ENCODE data around the gene CGB8. TPM values are rescaled to one million over a fixed set of nuclear protein-coding genes. Genes with fewer than 3 reads are reported as not detected.
A peak's percentile ranks its signal among the peaks of the same experiment; 100 is the strongest.
"Not testable (repeated sequence)": the region's sequence is repeated elsewhere in the genome, so short reads cannot be mapped to it uniquely, and the experiment has no call there.

Gene CGB8
- total RNA-seq, 1 donor from 2014 or later: not detected

GRCh38 chr19:49018388-49019241 lies 30.3 kb downstream of the CGB8 start:
- H3K4me3 Mint-ChIP-seq: peak overlapping the region; percentile 84
- peaks cover 20% of the 10 kb centered on the region for H3K4me1 Mint-ChIP-seq (ENCODE audit: low read depth)
- not testable (repeated sequence) for H3K9me3 Mint-ChIP-seq; DNase-seq (ENCODE audit: low spot score)
- H3K36me3 Mint-ChIP-seq (ENCODE audit: low read depth): peaks cover 14% of the 10 kb centered on the region
- intact Hi-C loops (cut with micrococcal nuclease): loop anchor here (1.0 to 2.0 kb wide), 2 partner anchors 25 to 38 kb away; partner anchors contain the start of genes CGB7, GYS1 and RUVBL2
- H3K27me3 Mint-ChIP-seq (ENCODE audit: insufficient read depth): peaks cover 20% of the 10 kb centered on the region
- peak overlapping the region; percentile 44 for H3K27ac Mint-ChIP-seq

DNA sequence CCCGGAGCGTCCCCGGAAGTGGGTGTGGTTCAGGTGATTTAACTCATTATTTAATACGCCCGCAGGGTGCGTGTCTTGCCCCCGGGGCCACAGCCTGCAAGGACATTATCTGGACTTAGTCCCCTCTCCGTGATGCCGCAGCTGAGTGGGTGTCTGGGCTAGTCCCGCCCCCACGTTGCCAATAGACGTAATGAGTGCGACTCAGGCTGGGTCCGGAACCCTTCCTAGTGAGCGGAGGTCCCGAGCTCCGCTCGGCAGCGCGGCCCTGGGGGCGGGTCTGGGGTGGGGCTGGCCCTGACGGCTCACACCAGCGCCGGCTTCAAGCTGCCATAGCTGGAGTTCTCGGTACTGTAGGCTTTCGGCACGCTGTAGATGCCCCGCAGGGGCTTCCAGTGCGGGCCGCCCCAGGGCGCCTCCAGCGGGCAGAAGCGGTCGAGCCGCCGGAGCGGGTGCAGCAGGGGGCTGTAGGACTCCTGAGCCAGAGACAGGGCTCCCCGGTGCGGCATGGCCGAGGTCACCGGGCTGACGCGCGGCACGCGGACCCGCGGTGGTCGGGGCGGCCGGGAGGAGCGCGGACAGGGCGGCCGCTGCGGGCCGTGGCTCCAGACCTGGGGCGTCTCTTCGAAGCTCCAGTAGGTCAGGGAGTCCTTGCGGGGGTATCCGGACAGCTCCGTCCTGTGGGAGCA lies 31.1 kb downstream of the CGB8 start:
- intact Hi-C loops (cut with micrococcal nuclease): loop anchor here (2.0 kb wide), 1 partner anchor 39 kb away; the partner anchor contains the start of gene CGB7
- Mint-ChIP-seq H3K9me3 (no peaks in the 10 kb centered on the region), H3K4me1 (ENCODE audit: low read depth) (peaks cover 20% of the 10 kb centered on the region), H3K4me3 (peak overlapping the region; percentile 84), H3K36me3 (ENCODE audit: low read depth) (peaks cover 14% of the 10 kb centered on the region), H3K27me3 (ENCODE audit: insufficient read depth) (peaks cover 20% of the 10 kb centered on the region), H3K27ac (no peak overlapping the region)
- peak; percentile 49 for DNase-seq (ENCODE audit: low spot score)

DNA sequence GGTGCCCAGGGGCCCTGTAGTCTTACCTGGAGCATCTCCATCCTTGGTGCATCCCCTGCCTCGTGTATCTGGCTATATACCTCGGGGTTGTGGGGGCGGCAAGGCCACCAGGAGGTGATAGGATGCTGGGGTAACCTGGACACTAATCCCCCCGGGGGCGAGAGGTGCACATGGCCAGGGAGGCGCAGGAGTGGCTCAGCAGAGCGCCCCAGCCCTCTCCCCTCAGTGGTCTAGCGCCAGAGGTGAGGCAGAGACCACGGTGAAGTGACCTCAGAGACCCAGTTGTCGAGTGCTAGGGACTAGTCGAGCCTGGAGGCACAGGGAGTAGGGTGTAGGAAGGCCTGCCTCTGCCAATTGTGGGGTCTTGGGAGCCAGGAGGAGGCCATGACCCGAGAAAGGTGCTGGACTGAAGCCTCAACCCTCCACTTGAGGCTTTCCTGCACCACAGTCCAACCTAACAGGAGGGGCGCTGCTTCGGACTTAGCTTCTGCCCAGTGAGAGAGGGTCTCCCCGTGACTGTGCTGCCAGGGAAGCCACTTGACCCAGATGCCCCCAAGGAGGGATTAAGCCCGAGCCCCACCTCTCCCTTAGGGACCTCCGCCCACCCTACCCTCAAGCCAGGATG lies 31.8 kb downstream of the CGB8 start, which contains the start of gene LHB:
Gene LHB, minus strand, starts transcription at position 51 of the 625 bp plus-strand sequence. Its CDS starts 10 bp downstream, at position 41.
- Mint-ChIP-seq H3K4me3 (peak within 1 kb of the TSS; percentile 19), H3K27ac (no peak within 1 kb of the TSS), H3K27me3 (ENCODE audit: insufficient read depth) (peaks cover 20% of the 10 kb centered on the region), H3K9me3 (no peaks in the 10 kb centered on the region), H3K36me3 (ENCODE audit: low read depth) (peaks cover 14% of the 10 kb centered on the region), H3K4me1 (ENCODE audit: low read depth) (peaks cover 20% of the 10 kb centered on the region)
- intact Hi-C loops (cut with micrococcal nuclease): no loop called here
- no peak for DNase-seq (ENCODE audit: low spot score)

DNA sequence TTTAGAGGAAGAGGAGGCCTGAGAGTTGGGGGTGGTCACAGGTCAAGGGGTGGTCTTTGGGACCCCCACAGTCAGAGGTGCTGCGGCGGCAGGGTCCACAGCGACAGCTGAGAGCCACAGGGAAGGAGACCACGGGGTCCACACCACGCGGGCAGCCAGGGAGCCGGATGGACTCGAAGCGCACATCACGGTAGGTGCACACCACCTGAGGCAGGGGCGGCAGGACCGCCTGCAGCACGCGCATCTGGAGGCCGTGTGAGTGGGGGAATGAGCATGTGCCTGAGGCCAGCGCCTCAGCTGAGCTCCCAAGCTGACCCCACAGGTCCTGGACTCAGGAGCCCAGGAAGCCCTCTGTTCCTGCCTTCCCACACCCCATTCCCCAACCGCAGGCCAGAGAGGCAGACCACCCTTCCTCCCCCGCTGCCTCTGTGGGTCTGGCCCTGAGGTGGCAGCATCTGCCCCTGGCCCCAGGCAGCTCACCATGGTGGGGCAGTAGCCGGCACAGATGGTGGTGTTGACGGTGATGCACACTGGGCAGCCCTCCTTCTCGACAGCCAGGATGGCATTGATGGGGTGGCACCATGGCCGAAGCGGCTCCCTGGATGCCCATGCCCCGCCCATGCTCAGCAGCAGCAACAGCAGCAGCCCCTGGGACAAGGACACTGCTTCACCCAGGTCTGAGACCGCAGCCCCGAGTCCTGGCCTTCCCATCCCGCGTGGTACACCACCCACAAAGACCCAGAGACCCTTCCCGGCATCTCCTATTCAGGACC lies 32.7 kb downstream of the CGB8 start:
- Mint-ChIP-seq H3K27ac (no peak overlapping the region), H3K4me1 (ENCODE audit: low read depth) (peaks cover 16% of the 10 kb centered on the region), H3K36me3 (ENCODE audit: low read depth) (peaks cover 16% of the 10 kb centered on the region), H3K27me3 (ENCODE audit: insufficient read depth) (peaks cover 17% of the 10 kb centered on the region), H3K9me3 (no peaks in the 10 kb centered on the region), H3K4me3 (no peak overlapping the region)
- no peak for DNase-seq (ENCODE audit: low spot score)
- intact Hi-C loops (cut with micrococcal nuclease): no loop called here

GRCh38 chr19:49014870-49015255 lies 34.0 kb downstream of the CGB8 start:
- Mint-ChIP-seq H3K4me3 (no peak overlapping the region), H3K4me1 (ENCODE audit: low read depth) (peaks cover 10% of the 10 kb centered on the region), H3K27me3 (ENCODE audit: insufficient read depth) (peaks cover 6% of the 10 kb centered on the region), H3K9me3 (no peaks in the 10 kb centered on the region), H3K27ac (no peak overlapping the region), H3K36me3 (ENCODE audit: low read depth) (peaks cover 25% of the 10 kb centered on the region)
- intact Hi-C loops (cut with micrococcal nuclease): no loop called here
- DNase-seq (ENCODE audit: low spot score): no peak

DNA sequence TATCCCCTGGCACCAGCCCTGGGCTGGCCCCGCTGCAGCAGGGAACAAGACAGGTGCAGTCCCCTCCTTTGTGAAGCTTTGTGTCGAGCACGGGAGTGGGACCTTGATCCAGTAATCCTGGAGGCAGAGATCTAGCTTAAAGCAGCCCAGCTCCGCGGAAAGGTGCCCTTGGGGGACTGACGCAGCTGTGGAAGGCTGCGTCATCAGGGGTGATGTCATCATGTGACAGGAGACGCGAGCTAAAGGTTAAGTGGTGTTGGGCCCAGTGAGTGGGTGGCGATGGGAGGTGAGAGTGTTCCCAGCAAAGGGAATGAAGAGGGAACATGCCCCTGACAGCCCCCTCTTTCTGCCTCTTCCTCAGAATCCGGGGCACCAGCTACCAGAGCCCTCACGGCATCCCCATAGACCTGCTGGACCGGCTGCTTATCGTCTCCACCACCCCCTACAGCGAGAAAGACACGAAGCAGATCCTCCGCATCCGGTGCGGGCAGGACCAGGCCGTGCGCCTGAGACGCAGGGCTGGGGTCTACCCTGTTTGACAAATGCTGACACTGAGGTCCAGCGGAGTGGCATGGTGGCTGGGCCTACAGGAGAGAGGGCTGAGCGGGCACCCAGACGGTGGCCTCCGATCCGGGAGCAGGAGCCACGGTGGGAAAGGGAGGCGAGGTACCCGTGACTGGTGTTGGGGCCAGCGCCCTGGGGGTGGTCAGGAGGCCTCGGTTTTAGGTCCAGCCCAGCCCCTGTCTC lies 34.6 kb downstream of the CGB8 start:
- Mint-ChIP-seq H3K36me3 (ENCODE audit: low read depth) (peaks cover 25% of the 10 kb centered on the region), H3K27ac (no peak overlapping the region), H3K4me1 (ENCODE audit: low read depth) (peaks cover 8% of the 10 kb centered on the region), H3K9me3 (no peaks in the 10 kb centered on the region), H3K27me3 (ENCODE audit: insufficient read depth) (peaks cover 5% of the 10 kb centered on the region), H3K4me3 (no peak overlapping the region)
- intact Hi-C loops (cut with micrococcal nuclease): no loop called here
- no peak for DNase-seq (ENCODE audit: low spot score)

- Mint-ChIP-seq H3K9me3 (no peaks in the 10 kb centered on the region), H3K27me3 (ENCODE audit: insufficient read depth) (no peaks in the 10 kb centered on the region), H3K36me3 (ENCODE audit: low read depth) (peaks cover 30% of the 10 kb centered on the region), H3K4me3 (no peak overlapping the region), H3K27ac (peak overlapping the region; percentile 4), H3K4me1 (ENCODE audit: low read depth) (no peaks in the 10 kb centered on the region)
- intact Hi-C loops (cut with micrococcal nuclease): no loop called here
- DNase-seq (ENCODE audit: low spot score): no peak
Observed at GRCh38 chr19:49011194-49011593, 37.7 kb downstream of the CGB8 start.

DNA sequence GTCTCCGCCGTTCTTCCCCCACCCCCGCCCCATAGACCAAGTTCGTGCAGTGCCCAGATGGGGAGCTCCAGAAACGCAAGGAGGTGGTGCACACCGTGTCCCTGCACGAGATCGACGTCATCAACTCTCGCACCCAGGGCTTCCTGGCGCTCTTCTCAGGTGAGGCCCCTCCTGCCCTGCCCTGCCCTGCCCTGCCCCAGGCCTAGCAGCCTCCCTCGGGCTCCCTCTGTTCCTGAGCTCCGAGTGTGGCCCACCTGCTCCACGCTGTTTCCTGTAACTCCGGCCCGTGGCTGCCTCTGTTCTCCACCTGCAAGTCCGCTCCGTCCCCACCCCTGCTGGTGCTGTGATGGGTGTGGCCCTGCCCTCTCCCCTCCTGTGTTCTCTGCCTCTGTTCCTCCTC lies 38.5 kb downstream of the CGB8 start:
- Mint-ChIP-seq H3K36me3 (ENCODE audit: low read depth) (peaks cover 25% of the 10 kb centered on the region), H3K27me3 (ENCODE audit: insufficient read depth) (no peaks in the 10 kb centered on the region), H3K4me3 (no peak overlapping the region), H3K4me1 (ENCODE audit: low read depth) (no peaks in the 10 kb centered on the region), H3K9me3 (no peaks in the 10 kb centered on the region), H3K27ac (no peak overlapping the region)
- intact Hi-C loops (cut with micrococcal nuclease): no loop called here
- DNase-seq (ENCODE audit: low spot score): no peak

- H3K9me3 Mint-ChIP-seq: no peaks in the 10 kb centered on the region
- no peak overlapping the region for H3K4me3 Mint-ChIP-seq
- H3K27ac Mint-ChIP-seq: no peak overlapping the region
- no peaks in the 10 kb centered on the region for H3K4me1 Mint-ChIP-seq (ENCODE audit: low read depth)
- no peaks in the 10 kb centered on the region for H3K27me3 Mint-ChIP-seq (ENCODE audit: insufficient read depth)
- H3K36me3 Mint-ChIP-seq (ENCODE audit: low read depth): peaks cover 27% of the 10 kb centered on the region
- intact Hi-C loops (cut with micrococcal nuclease): no loop called here
- no peak for DNase-seq (ENCODE audit: low spot score)
Observed at GRCh38 chr19:49009828-49010227, 39.1 kb downstream of the CGB8 start.

- Mint-ChIP-seq H3K4me1 (ENCODE audit: low read depth) (no peaks in the 10 kb centered on the region), H3K27ac (no peak overlapping the region), H3K27me3 (ENCODE audit: insufficient read depth) (no peaks in the 10 kb centered on the region), H3K36me3 (ENCODE audit: low read depth) (peaks cover 27% of the 10 kb centered on the region), H3K4me3 (no peak overlapping the region), H3K9me3 (no peaks in the 10 kb centered on the region)
- no peak for DNase-seq (ENCODE audit: low spot score)
- intact Hi-C loops (cut with micrococcal nuclease): no loop called here
Observed at GRCh38 chr19:49006905-49007304, 42.0 kb downstream of the CGB8 start.

GRCh38 chr19:49004964-49005614 lies 43.8 kb downstream of the CGB8 start:
- Mint-ChIP-seq H3K4me1 (ENCODE audit: low read depth) (no peaks in the 10 kb centered on the region), H3K27me3 (ENCODE audit: insufficient read depth) (no peaks in the 10 kb centered on the region), H3K27ac (no peak overlapping the region), H3K36me3 (ENCODE audit: low read depth) (peaks cover 20% of the 10 kb centered on the region), H3K9me3 (no peaks in the 10 kb centered on the region), H3K4me3 (no peak overlapping the region)
- intact Hi-C loops (cut with micrococcal nuclease): no loop called here
- DNase-seq (ENCODE audit: low spot score): no peak

Measured in activated T-helper 1 cell treated with anti-CD3 and anti-CD28 coated beads, Interleukin-12 subunit alpha, Interleukin-12 subunit beta, Interleukin-2, Interleukin-4 antibody, amounts not matched to agents 30 ng/mL and 10 ng/mL and 1 ng/mL, durations not matched to agents 14 hours and 24 hours and 36 hours (primary cell).